Neural crest cell (in vitro differentiated cells): ENCODE measurements around the gene IGF2BP2. TPM values are rescaled to one million over a fixed set of nuclear protein-coding genes. Genes with fewer than 3 reads are reported as not detected.
A peak's percentile ranks its signal among the peaks of the same experiment; 100 is the strongest.

ENCODE experiments used
- DNase-seq: peaks from one replicate; pipeline ENCODE4 v3.0.0; 2021; ENCODE audit warnings: low read depth, mixed read lengths, low spot score
- H3K27ac Mint-ChIP-seq: one replicate; pipeline ENCODE4 v1.8.0; 2021; ENCODE audit warnings: mild to moderate bottlenecking, mixed read lengths; ENCODE audit not compliant: unreplicated experiment
- H3K27me3 Mint-ChIP-seq: 2 replicates; pipeline ENCODE4 v1.8.0; 2021; ENCODE audit warnings: low read depth, mild to moderate bottlenecking, mixed read lengths
- H3K36me3 Mint-ChIP-seq: 2 replicates; pipeline ENCODE4 v1.8.0; 2021; ENCODE audit warnings: low read depth, mild to moderate bottlenecking, mixed read lengths
- H3K4me1 Mint-ChIP-seq: 2 replicates; pipeline ENCODE4 v1.8.0; 2021; ENCODE audit warnings: mixed read lengths
- H3K4me3 Mint-ChIP-seq: one replicate; pipeline ENCODE4 v1.8.0; 2021; ENCODE audit warnings: mild to moderate bottlenecking, mixed read lengths
- H3K9me3 Mint-ChIP-seq: 2 replicates; pipeline ENCODE4 v1.8.0; 2021; ENCODE audit warnings: mixed read lengths
- long read RNA-seq: library from polyadenylated mRNA; unstranded; transcript quantifications from one replicate; pipeline ENCODE4 v2.0.0, GENCODE V29; 2020
- total RNA-seq: library from RNA; stranded (reverse); gene quantifications from 2 replicates; pipeline ENCODE4 v1.2.1, GENCODE V29; 2021
- TF ChIP-seq, protein P1 (sequence below): fragments of 200-600 bp; sonication (generic); conservative IDR thresholded peaks from 2 replicates; pipeline ENCODE4 v1.5.0; 2021; ENCODE audit warnings: antibody characterized with exemption, mild to moderate bottlenecking

Gene IGF2BP2
- total RNA-seq, result 141 and 144 TPM in 2 replicates
- long read RNA-seq, partial matches to known transcripts, result 8 of 12 reads
- long read RNA-seq, other reads (novel, unspliced or antisense), result 4 of 12 reads

DNA sequence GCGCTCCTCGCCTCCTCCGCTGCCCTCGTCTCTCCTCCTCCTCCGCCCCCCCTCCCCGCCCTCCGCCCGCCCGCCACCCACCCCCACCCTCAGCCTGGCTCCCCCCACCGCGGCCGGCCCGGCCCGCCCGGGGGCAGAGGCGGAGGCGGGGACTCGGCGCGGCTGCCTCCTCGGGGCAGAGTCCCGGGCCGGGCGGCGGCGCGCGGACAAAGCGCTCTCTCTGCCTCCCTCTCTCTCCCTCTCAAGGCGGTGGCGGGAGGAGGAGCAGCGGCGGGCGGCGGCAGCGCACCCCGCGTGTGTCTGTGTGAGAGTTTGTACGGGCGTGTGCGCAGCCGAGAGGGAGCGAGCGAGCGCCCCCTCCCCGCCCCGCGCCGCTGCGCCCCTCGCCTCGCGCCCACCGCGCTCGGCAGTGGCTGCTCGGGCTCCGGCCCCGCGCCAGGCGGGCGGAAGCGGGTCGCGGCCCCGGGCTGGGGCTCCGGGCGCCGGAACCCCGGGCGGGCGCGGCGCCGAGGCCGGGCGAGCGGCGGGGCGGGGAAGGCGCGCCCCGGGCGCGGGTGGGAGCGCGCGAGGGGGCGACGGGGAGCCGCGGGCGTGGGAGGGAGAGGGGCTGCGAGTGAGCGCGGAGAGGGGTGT is at the start of gene IGF2BP2:
Gene IGF2BP2 (minus strand): TSS at position 37 of the 633 bp plus-strand sequence. CDS start 82 bp downstream, outside the sequence.
- DNase-seq, result peak; percentile 77
- Mint-ChIP-seq H3K4me1 (peaks cover 43% of the 10 kb centered on the region), H3K4me3 (peak within 1 kb of the TSS; percentile 98), H3K27ac (peak within 1 kb of the TSS; percentile 99), H3K36me3 (peaks cover 26% of the 10 kb centered on the region), H3K27me3 (peaks cover 5% of the 10 kb centered on the region), H3K9me3 (no peaks in the 10 kb centered on the region)
- TF ChIP-seq, protein P1, sequence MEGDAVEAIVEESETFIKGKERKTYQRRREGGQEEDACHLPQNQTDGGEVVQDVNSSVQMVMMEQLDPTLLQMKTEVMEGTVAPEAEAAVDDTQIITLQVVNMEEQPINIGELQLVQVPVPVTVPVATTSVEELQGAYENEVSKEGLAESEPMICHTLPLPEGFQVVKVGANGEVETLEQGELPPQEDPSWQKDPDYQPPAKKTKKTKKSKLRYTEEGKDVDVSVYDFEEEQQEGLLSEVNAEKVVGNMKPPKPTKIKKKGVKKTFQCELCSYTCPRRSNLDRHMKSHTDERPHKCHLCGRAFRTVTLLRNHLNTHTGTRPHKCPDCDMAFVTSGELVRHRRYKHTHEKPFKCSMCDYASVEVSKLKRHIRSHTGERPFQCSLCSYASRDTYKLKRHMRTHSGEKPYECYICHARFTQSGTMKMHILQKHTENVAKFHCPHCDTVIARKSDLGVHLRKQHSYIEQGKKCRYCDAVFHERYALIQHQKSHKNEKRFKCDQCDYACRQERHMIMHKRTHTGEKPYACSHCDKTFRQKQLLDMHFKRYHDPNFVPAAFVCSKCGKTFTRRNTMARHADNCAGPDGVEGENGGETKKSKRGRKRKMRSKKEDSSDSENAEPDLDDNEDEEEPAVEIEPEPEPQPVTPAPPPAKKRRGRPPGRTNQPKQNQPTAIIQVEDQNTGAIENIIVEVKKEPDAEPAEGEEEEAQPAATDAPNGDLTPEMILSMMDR, result peak; percentile 36

DNA sequence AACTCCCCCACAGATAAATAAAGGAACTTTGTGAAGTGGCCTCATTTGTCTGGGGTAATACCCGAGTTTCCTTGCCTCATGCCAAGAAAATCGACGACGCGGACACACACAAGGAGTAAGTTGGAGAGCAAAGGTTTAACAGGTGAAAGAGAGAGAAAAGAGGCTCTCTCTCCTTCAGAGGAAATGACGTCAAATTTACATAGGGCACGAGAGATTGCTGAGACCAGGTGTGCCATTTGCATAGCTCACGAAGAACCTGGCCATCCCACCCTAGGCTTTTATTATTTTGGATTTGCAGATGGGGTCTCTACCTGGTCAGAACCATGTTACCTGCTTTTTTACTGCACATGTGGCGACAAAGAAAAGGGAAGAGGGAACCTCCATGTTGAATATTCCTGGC is 49.3 kb upstream of the IGF2BP2 start:
- Mint-ChIP-seq H3K36me3 (no peaks in the 10 kb centered on the region), H3K4me3 (no peak overlapping the region), H3K27me3 (peaks cover 3% of the 10 kb centered on the region), H3K27ac (no peak overlapping the region), H3K4me1 (no peaks in the 10 kb centered on the region), H3K9me3 (no peaks in the 10 kb centered on the region)
- no peak for DNase-seq
- TF ChIP-seq, protein P1, result no peak

DNA sequence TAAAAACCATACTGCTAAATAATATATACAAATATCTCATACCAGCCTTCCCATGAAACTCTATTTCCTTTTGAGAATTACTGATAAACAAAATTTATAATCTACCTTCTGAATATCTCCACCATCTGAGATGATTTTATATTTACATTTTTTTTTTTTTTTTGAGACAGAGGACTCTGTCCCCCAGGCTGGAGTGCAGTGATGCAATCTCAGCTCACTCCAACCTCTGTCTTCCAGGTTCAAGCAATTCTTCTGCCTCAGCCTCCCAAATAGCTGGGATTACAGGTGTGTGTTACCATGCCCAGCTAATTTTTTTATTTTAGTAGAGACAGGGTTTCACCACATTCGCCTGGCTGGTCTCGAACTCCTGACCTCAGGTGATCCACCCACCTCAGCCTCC is 42.8 kb upstream of the IGF2BP2 start:
- TF ChIP-seq, protein P1, result no peak
- no peaks in the 10 kb centered on the region for H3K9me3 Mint-ChIP-seq
- peaks cover 7% of the 10 kb centered on the region for H3K4me1 Mint-ChIP-seq
- no peaks in the 10 kb centered on the region for H3K36me3 Mint-ChIP-seq
- H3K27me3 Mint-ChIP-seq, result peaks cover 2% of the 10 kb centered on the region
- no peak overlapping the region for H3K4me3 Mint-ChIP-seq
- no peak for DNase-seq
- H3K27ac Mint-ChIP-seq, result no peak overlapping the region

DNA sequence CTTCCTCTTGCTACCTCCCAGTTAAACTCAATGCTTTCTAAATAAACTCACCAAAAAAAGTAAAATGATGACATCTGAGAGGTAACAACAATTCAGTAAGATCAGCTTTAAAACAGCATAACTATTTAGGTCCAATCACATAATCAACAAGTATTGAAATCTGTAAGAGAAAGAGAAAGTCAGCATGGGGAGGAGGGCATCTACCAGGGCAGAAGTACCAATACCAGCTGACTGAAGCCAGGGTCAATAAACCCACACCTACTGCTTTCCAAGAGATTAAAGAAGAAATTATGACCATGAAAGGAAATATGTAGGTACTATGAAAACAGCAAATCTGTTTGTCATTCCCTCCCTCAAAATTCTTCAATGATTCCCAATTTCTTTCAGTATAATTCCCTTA is 42.2 kb upstream of the IGF2BP2 start:
- Mint-ChIP-seq H3K9me3 (no peaks in the 10 kb centered on the region), H3K4me3 (no peak overlapping the region), H3K4me1 (peaks cover 7% of the 10 kb centered on the region), H3K27me3 (peaks cover 2% of the 10 kb centered on the region), H3K27ac (no peak overlapping the region), H3K36me3 (no peaks in the 10 kb centered on the region)
- no peak for DNase-seq
- TF ChIP-seq, protein P1, result no peak

DNA sequence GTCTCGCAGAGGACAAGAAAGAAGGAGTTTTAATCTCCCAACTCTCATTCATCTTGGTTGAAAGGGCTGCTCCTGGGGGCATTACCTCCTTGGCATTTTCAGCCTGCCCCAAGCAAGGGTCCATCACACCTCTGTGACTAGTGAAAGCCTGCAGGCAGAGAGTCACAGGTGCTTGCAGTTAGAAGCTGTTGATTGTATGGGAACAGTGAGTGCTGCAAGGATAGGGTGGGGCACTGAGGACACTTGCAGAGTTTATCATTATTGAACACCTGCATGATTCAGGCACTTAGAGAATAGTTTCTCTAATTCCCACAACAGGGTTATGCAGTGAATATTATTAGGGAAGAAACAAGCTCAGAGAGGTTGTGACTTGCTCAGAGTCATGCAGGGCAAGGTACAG is 41.7 kb upstream of the IGF2BP2 start:
- Mint-ChIP-seq H3K4me1 (peaks cover 7% of the 10 kb centered on the region), H3K4me3 (no peak overlapping the region), H3K27ac (no peak overlapping the region), H3K9me3 (no peaks in the 10 kb centered on the region), H3K36me3 (no peaks in the 10 kb centered on the region), H3K27me3 (peaks cover 2% of the 10 kb centered on the region)
- TF ChIP-seq, protein P1, result no peak
- no peak for DNase-seq
